IMR-90 (cell line): ENCODE data around the gene PDGFD. TPM values are rescaled to one million over a fixed set of nuclear protein-coding genes. Genes with fewer than 3 reads are reported as not detected.

Experiments used
- ATAC-seq: fragments of 200-7000 bp; cut with Tn5 transposase; 2 replicates; pipeline ENCODE4 v1.9.1; 2020; ENCODE audit warnings: low read depth, mild to moderate bottlenecking, moderate library complexity
- BruUV-seq: library from RNA; stranded (reverse); fragments of 400-500 nt; replicated peaks from 2 replicates; lab custom pipeline; 2021; lab: Mats Ljungman, UMichigan
- CTCF ChIA-PET: fragments of 300-600 bp; formaldehyde crosslinking; extraction: SDS; loops from one replicate; lab custom pipeline; 2021; ENCODE audit warnings: antibody characterized with exemption; lab: Yijun Ruan, JAX
- POLR2A ChIA-PET: fragments of 300-600 bp; sonication (Branson Sonifier 250); formaldehyde crosslinking; loops from one replicate; lab custom pipeline; 2022; ENCODE audit warnings: antibody characterized with exemption; ENCODE audit not compliant: unreplicated experiment; lab: Charles Lee
- DNase-seq: peaks from one replicate; pipeline ENCODE4 v3.0.0; 2013
- H2AFZ ChIP-seq: replicated peaks from 2 replicates; pipeline ENCODE3; 2013; ENCODE audit warnings: low read length, mild to moderate bottlenecking; ENCODE audit not compliant: poor library complexity
- H2AK5ac ChIP-seq: 2 replicates; pipeline ENCODE4 v1.6.1; 2013; ENCODE audit warnings: low read depth, low read length, inconsistent platforms
- H2AK9ac ChIP-seq: replicated peaks from 2 replicates; pipeline ENCODE3; 2013; ENCODE audit warnings: mild to moderate bottlenecking, low read depth, low read length, moderate library complexity; ENCODE audit not compliant: poor library complexity
- H2BK120ac ChIP-seq: 2 replicates; pipeline ENCODE4 v1.6.1; 2013; ENCODE audit warnings: low read depth, low read length, inconsistent platforms
- H2BK15ac ChIP-seq: 3 replicates; pipeline ENCODE4 v1.6.1; 2013; ENCODE audit warnings: low read depth, low read length, inconsistent platforms
- H2BK20ac ChIP-seq: 2 replicates; pipeline ENCODE4 v1.6.1; 2013; ENCODE audit warnings: low read depth, mild to moderate bottlenecking, inconsistent platforms, low read length, moderate library complexity
- H2BK5ac ChIP-seq: 2 replicates; pipeline ENCODE4 v1.6.1; 2013; ENCODE audit warnings: mild to moderate bottlenecking, low read depth, low read length, inconsistent platforms; ENCODE audit not compliant: poor library complexity, severe bottlenecking
- H3K14ac ChIP-seq: replicated peaks from 2 replicates; pipeline ENCODE4 v1.6.1; 2013; ENCODE audit warnings: low read depth, low read length, inconsistent platforms
- H3K18ac ChIP-seq: 2 replicates; pipeline ENCODE4 v1.6.1; 2013; ENCODE audit warnings: low read depth, low read length, control low read depth
- H3K23ac ChIP-seq: 2 replicates; pipeline ENCODE4 v1.6.1; 2013; ENCODE audit warnings: low read depth, low read length, inconsistent platforms
- H3K27ac ChIP-seq: 2 replicates; pipeline ENCODE4 v1.5.1; 2013; ENCODE audit warnings: mild to moderate bottlenecking, control low read depth, low read length; ENCODE audit not compliant: insufficient read depth
- H3K27me3 ChIP-seq: 2 replicates; pipeline ENCODE4 v1.6.1; 2013; ENCODE audit warnings: low read length; ENCODE audit not compliant: control insufficient read depth, insufficient read depth
- H3K36me3 ChIP-seq: 2 replicates; pipeline ENCODE4 v1.6.1; 2013; ENCODE audit warnings: low read length, mixed read lengths; ENCODE audit not compliant: control insufficient read depth, insufficient read depth
- H3K4ac ChIP-seq: 2 replicates; pipeline ENCODE4 v1.6.1; 2013; ENCODE audit warnings: low read depth, low read length, inconsistent platforms
- H3K4me1 ChIP-seq: 2 replicates; pipeline ENCODE4 v1.6.1; 2013; ENCODE audit warnings: low read length, mixed read lengths; ENCODE audit not compliant: control insufficient read depth, insufficient read depth
- H3K4me2 ChIP-seq: 2 replicates; pipeline ENCODE4 v1.6.1; 2013; ENCODE audit warnings: low read depth, mild to moderate bottlenecking, control low read depth, low read length, moderate library complexity
- H3K4me3 ChIP-seq: 2 replicates; pipeline ENCODE4 v1.5.1; 2013; ENCODE audit warnings: low read depth, mild to moderate bottlenecking, control low read depth, low read length, moderate library complexity; ENCODE audit not compliant: insufficient read depth
- H3K56ac ChIP-seq: 2 replicates; pipeline ENCODE4 v1.6.1; 2013; ENCODE audit warnings: low read length, inconsistent platforms; ENCODE audit not compliant: insufficient read depth; ENCODE audit errors: extremely low read depth
- H3K79me1 ChIP-seq, 2 experiments: 2 replicates each; pipeline ENCODE4 v1.6.1; 2013; ENCODE audit warnings: low read length in 2 of 2, inconsistent platforms in 1 of 2, low read depth in 1 of 2
- H3K9ac ChIP-seq: 2 replicates; pipeline ENCODE4 v1.6.1; 2013; ENCODE audit warnings: low read depth, low read length, control low read depth
- H3K9me1 ChIP-seq: 2 replicates; pipeline ENCODE4 v1.6.1; 2013; ENCODE audit warnings: low read length, inconsistent platforms; ENCODE audit not compliant: insufficient read depth
- H3K9me3 ChIP-seq: 2 replicates; pipeline ENCODE4 v1.6.1; 2013; ENCODE audit warnings: low read length; ENCODE audit not compliant: control insufficient read depth, insufficient read depth
- H4K20me1 ChIP-seq: 2 replicates; pipeline ENCODE4 v1.6.1; 2013; ENCODE audit warnings: low read length, inconsistent platforms; ENCODE audit not compliant: insufficient read depth
- H4K5ac ChIP-seq: 2 replicates; pipeline ENCODE4 v1.6.1; 2013; ENCODE audit warnings: mild to moderate bottlenecking, low read depth, low read length, control low read depth
- H4K8ac ChIP-seq, 2 experiments: 2 replicates each; pipeline ENCODE4 v1.6.1; 2013; ENCODE audit warnings: low read depth in 2 of 2, low read length in 2 of 2, control low read depth in 1 of 2, inconsistent platforms in 1 of 2
- H4K91ac ChIP-seq: 2 replicates; pipeline ENCODE4 v1.6.1; 2013; ENCODE audit warnings: low read depth, low read length, inconsistent platforms; ENCODE audit not compliant: insufficient read depth
- CEBPB ChIP-seq: IDR thresholded peaks from 2 replicates; pipeline ENCODE4 v1.6.1; 2012; ENCODE audit warnings: low read depth, low read length, improper control_type of control experiment
- CHD1 ChIP-seq: IDR thresholded peaks from 2 replicates; pipeline ENCODE4 v1.6.1; 2012; ENCODE audit warnings: low read depth, low read length, improper control_type of control experiment
- FOS ChIP-seq: fragments of 150-350 bp; IDR thresholded peaks from 2 replicates; pipeline ENCODE4 v1.6.1; 2016; ENCODE audit warnings: low read depth, low read length
- MAFK ChIP-seq: IDR thresholded peaks from 2 replicates; pipeline ENCODE4 v1.6.1; 2012; ENCODE audit warnings: low read depth, low read length, improper control_type of control experiment
- MAZ ChIP-seq: IDR thresholded peaks from 2 replicates; pipeline ENCODE4 v1.6.1; 2012; ENCODE audit warnings: low read depth, mild to moderate bottlenecking, low read length, improper control_type of control experiment, moderate library complexity, borderline replicate concordance
- MXI1 ChIP-seq: IDR thresholded peaks from 2 replicates; pipeline ENCODE4 v1.6.1; 2012; ENCODE audit warnings: low read depth, mild to moderate bottlenecking, low read length, moderate library complexity, borderline replicate concordance
- NFE2L2 ChIP-seq: fragments of 150-350 bp; IDR thresholded peaks from 2 replicates; pipeline ENCODE4 v1.6.1; 2016; ENCODE audit warnings: low read depth, mild to moderate bottlenecking, low read length
- RAD21 ChIP-seq: IDR thresholded peaks from 2 replicates; pipeline ENCODE4 v1.6.1; 2012; ENCODE audit warnings: low read length, improper control_type of control experiment
- RCOR1 ChIP-seq: IDR thresholded peaks from 2 replicates; pipeline ENCODE4 v1.6.1; 2012; ENCODE audit warnings: mild to moderate bottlenecking, low read length, improper control_type of control experiment; ENCODE audit not compliant: insufficient replicate concordance
- RFX5 ChIP-seq: IDR thresholded peaks from 2 replicates; pipeline ENCODE4 v1.8.0; 2012; ENCODE audit warnings: low read depth, mild to moderate bottlenecking, low read length, moderate library complexity
- SMC3 ChIP-seq: fragments of 150-350 bp; IDR thresholded peaks from 2 replicates; pipeline ENCODE4 v1.6.1; 2016; ENCODE audit warnings: low read depth, mild to moderate bottlenecking, antibody characterized with exemption, low read length, moderate library complexity
- dilution Hi-C: fragments of 300-500 bp; cut with HindIII; formaldehyde crosslinking; loops from one replicate; pipeline ENCODE4 v1.14.3; 2018; ENCODE audit warnings: low sequenced_read_pairs; ENCODE audit not compliant: unreplicated experiment
- in situ Hi-C: fragments of 300-500 bp; cut with MboI; formaldehyde crosslinking; loops from 3 replicates; pipeline ENCODE4 v1.14.3; 2019; ENCODE audit warnings: low sequenced_read_pairs, inconsistent platforms, mixed read lengths
- intact Hi-C: fragments of 100-400 bp; cut with micrococcal nuclease; formaldehyde crosslinking; loops from 2 replicates; pipeline ENCODE4 v1.10.0; 2022
- polyA plus RNA-seq, 3 experiments: library from polyadenylated mRNA; depleted of rRNA; stranded (reverse); fragments of >200 nt; gene quantifications; 2 replicates each; pipeline ENCODE4 v1.2.3, GENCODE V29; 2012; ENCODE audit warnings: low replicate concordance in 1 of 3
- total RNA-seq: library from RNA; depleted of rRNA; stranded (reverse); fragments of >200 nt; gene quantifications from 2 replicates; pipeline ENCODE4 v1.2.3, GENCODE V29; 2012
- TF ChIP-seq, protein P1 (sequence below): fragments of 150-350 bp; IDR thresholded peaks from 2 replicates; pipeline ENCODE4 v1.6.1; 2017; ENCODE audit warnings: mild to moderate bottlenecking, antibody characterized with exemption, low read length, low read depth
- TF ChIP-seq, protein P2 (sequence below): conservative IDR thresholded peaks from 2 replicates; pipeline ENCODE4 v1.5.1; 2012; ENCODE audit warnings: mild to moderate bottlenecking, low read depth, low read length, improper control_type of control experiment

Gene PDGFD
- total and polyA plus RNA-seq, 2 of the 4 experiments (the other 2 are of a cell fraction) = 2.1 to 3.0 TPM

DNA sequence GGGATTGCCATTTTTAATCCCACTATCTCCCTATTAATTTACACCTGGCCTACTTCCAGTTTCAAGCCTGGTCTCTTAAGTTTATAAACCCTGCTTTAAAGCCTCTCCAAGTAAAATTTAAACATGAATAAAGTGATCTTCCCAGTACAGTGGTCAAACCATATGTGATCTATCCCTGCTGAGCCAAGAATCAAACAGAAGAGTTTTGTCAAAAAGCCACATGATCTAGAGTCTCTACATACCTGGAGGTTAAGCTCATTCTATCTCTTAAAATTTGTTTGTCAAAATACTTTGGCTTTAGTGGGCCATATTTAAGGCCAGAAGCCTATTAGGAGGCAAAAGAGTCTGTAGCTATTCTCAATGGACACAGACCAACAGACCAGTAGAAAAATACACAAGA, 170.4 kb downstream of the PDGFD start:
- no peak overlapping the region for H4K5ac ChIP-seq
- no peak overlapping the region for H2BK15ac ChIP-seq
- H3K14ac ChIP-seq = no peak overlapping the region
- BruUV-seq = no TSS peak
- H3K79me1 ChIP-seq = no peaks in the 10 kb centered on the region
- no peak overlapping the region for H3K23ac ChIP-seq
- no peak overlapping the region for H3K4me2 ChIP-seq
- H4K8ac ChIP-seq = no peak overlapping the region
- H2BK5ac ChIP-seq = peak overlapping the region; percentile 19
- TF ChIP-seq MXI1 (no peak), RCOR1 (no peak), RAD21 (no peak), NFE2L2 (no peak), CEBPB (no peak), MAZ (no peak), SMC3 (no peak), RFX5 (no peak), MAFK (no peak), FOS (no peak), CHD1 (no peak)
- TF ChIP-seq, protein P1, sequence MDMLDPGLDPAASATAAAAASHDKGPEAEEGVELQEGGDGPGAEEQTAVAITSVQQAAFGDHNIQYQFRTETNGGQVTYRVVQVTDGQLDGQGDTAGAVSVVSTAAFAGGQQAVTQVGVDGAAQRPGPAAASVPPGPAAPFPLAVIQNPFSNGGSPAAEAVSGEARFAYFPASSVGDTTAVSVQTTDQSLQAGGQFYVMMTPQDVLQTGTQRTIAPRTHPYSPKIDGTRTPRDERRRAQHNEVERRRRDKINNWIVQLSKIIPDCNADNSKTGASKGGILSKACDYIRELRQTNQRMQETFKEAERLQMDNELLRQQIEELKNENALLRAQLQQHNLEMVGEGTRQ = no peak
- TF ChIP-seq, protein P2, sequence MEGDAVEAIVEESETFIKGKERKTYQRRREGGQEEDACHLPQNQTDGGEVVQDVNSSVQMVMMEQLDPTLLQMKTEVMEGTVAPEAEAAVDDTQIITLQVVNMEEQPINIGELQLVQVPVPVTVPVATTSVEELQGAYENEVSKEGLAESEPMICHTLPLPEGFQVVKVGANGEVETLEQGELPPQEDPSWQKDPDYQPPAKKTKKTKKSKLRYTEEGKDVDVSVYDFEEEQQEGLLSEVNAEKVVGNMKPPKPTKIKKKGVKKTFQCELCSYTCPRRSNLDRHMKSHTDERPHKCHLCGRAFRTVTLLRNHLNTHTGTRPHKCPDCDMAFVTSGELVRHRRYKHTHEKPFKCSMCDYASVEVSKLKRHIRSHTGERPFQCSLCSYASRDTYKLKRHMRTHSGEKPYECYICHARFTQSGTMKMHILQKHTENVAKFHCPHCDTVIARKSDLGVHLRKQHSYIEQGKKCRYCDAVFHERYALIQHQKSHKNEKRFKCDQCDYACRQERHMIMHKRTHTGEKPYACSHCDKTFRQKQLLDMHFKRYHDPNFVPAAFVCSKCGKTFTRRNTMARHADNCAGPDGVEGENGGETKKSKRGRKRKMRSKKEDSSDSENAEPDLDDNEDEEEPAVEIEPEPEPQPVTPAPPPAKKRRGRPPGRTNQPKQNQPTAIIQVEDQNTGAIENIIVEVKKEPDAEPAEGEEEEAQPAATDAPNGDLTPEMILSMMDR = no peak
- H2AFZ ChIP-seq = no peak overlapping the region
- H4K20me1 ChIP-seq = no peaks in the 10 kb centered on the region
- H3K4ac ChIP-seq = no peak overlapping the region
- H2AK9ac ChIP-seq = no peak overlapping the region
- no peak overlapping the region for H2BK20ac ChIP-seq
- no peak overlapping the region for H3K4me3 ChIP-seq
- H3K9me1 ChIP-seq = no peaks in the 10 kb centered on the region
- no peaks in the 10 kb centered on the region for H3K36me3 ChIP-seq
- intact Hi-C loops (loop anchor here (5.0 kb wide), 1 partner anchor 519 kb away; no protein-coding TSS in a partner anchor), in situ Hi-C loops (no loop called here), dilution Hi-C loops (no loop called here)
- no peaks in the 10 kb centered on the region for H3K27me3 ChIP-seq
- ChIA-PET POLR2A (no interaction called here), CTCF (no interaction called here)
- ATAC-seq (peak; percentile 57), DNase-seq (peak; percentile 65)
- H3K4me1 ChIP-seq = peaks cover 9% of the 10 kb centered on the region; the same call in 1 of the 2 replicates
- no peak overlapping the region for H3K56ac ChIP-seq
- no peak overlapping the region; the same call in 1 of the 2 replicates for H3K18ac ChIP-seq
- H2AK5ac ChIP-seq = no peak overlapping the region
- H4K91ac ChIP-seq = no peak overlapping the region
- H2BK120ac ChIP-seq = no peak overlapping the region
- H3K9ac ChIP-seq = no peak overlapping the region
- H3K27ac ChIP-seq = no peak overlapping the region
- no peaks in the 10 kb centered on the region for H3K9me3 ChIP-seq
